DOHH2 (cell line): ENCODE measurements around the gene CLTA.

Source experiments
- H3F3A ChIP-seq: fragments of 200-600 bp; sonication (generic), shearing (Covaris generic); 2 replicates; pipeline ENCODE4 v1.6.0; 2016; ENCODE audit warnings: antibody characterized with exemption, mild to moderate bottlenecking; ENCODE audit not compliant: control insufficient read depth, insufficient read depth
- H3K27ac ChIP-seq: fragments of 200-600 bp; sonication (generic); 2 replicates; pipeline ENCODE4 v1.5.1; 2014; ENCODE audit warnings: low read depth, mild to moderate bottlenecking, low read length, moderate library complexity
- H3K27me3 ChIP-seq: fragments of 200-600 bp; sonication (generic); 2 replicates; pipeline ENCODE4 v1.6.1; 2014; ENCODE audit warnings: mild to moderate bottlenecking, low read length, mixed read lengths; ENCODE audit not compliant: control insufficient read depth
- H3K36me3 ChIP-seq: fragments of 200-600 bp; sonication (generic); 2 replicates; pipeline ENCODE4 v1.6.1; 2014; ENCODE audit warnings: mild to moderate bottlenecking, low read length, moderate library complexity, mixed read lengths; ENCODE audit not compliant: control insufficient read depth
- H3K4me1 ChIP-seq: fragments of 200-600 bp; sonication (generic); 2 replicates; pipeline ENCODE4 v1.6.1; 2014; ENCODE audit warnings: mild to moderate bottlenecking, low read length, mixed read lengths; ENCODE audit not compliant: control insufficient read depth
- H3K4me2 ChIP-seq: fragments of 200-600 bp; sonication (generic); 2 replicates; pipeline ENCODE4 v1.6.0; 2014; ENCODE audit warnings: mild to moderate bottlenecking, low read length, moderate library complexity
- H3K4me3 ChIP-seq: fragments of 200-600 bp; sonication (generic); 2 replicates; pipeline ENCODE4 v1.5.1; 2014; ENCODE audit warnings: mild to moderate bottlenecking, low read length, mixed read lengths
- H3K79me2 ChIP-seq: fragments of 200-600 bp; sonication (generic); 2 replicates; pipeline ENCODE4 v1.6.1; 2014; ENCODE audit warnings: mild to moderate bottlenecking, low read length, mixed read lengths; ENCODE audit not compliant: control insufficient read depth
- H3K9me2 ChIP-seq: fragments of 200-600 bp; sonication (generic); replicated peaks from 2 replicates; pipeline ENCODE4 v1.6.1; 2014; ENCODE audit warnings: mild to moderate bottlenecking, low read length, mixed read lengths; ENCODE audit not compliant: control insufficient read depth
- H3K9me3 ChIP-seq: fragments of 200-600 bp; sonication (generic); 2 replicates; pipeline ENCODE4 v1.6.1; 2014; ENCODE audit warnings: antibody characterized with exemption, low read length, mixed read lengths; ENCODE audit not compliant: control insufficient read depth, insufficient read depth
- H4K20me1 ChIP-seq: fragments of 200-600 bp; sonication (generic); 2 replicates; pipeline ENCODE4 v1.6.0; 2014; ENCODE audit warnings: low read depth, mild to moderate bottlenecking, antibody characterized with exemption, low read length, moderate library complexity; ENCODE audit not compliant: control insufficient read depth, insufficient read depth
- CTCF ChIP-seq: fragments of 200-600 bp; sonication (generic); IDR thresholded peaks from one replicate; pipeline ENCODE4 v1.5.1; 2014; ENCODE audit warnings: antibody characterized with exemption, mild to moderate bottlenecking, low read depth, low read length; ENCODE audit not compliant: poor library complexity, severe bottlenecking
- EZH2phosphoT487 ChIP-seq: fragments of 200-600 bp; sonication (generic); IDR thresholded peaks from 2 replicates; pipeline ENCODE4 v1.6.1; 2017; ENCODE audit warnings: borderline replicate concordance, mild to moderate bottlenecking, antibody characterized with exemption, low read length, moderate library complexity, mixed read lengths

Gene CLTA

GRCh38 chr9:36189976-36190375 is 745 bp upstream of the CLTA start:
- no peaks in the 10 kb centered on the region for H3K27me3 ChIP-seq
- H3K79me2 ChIP-seq = peaks cover 43% of the 10 kb centered on the region
- peak overlapping the region; percentile 94 for H3K4me2 ChIP-seq
- peaks cover 40% of the 10 kb centered on the region for H3K4me1 ChIP-seq
- H4K20me1 ChIP-seq = peaks cover 23% of the 10 kb centered on the region; the same call in 1 of the 2 replicates
- H3F3A ChIP-seq = no peaks in the 10 kb centered on the region
- peak overlapping the region; percentile 84 for H3K4me3 ChIP-seq
- H3K36me3 ChIP-seq = peaks cover 39% of the 10 kb centered on the region
- no peaks in the 10 kb centered on the region for H3K9me3 ChIP-seq
- TF ChIP-seq EZH2phosphoT487 = no peak
- no peak for TF ChIP-seq CTCF
- H3K9me2 ChIP-seq = no peaks in the 10 kb centered on the region
- H3K27ac ChIP-seq = peak overlapping the region; percentile 60; the same call in 1 of the 2 replicates

- Histone ChIP-seq H3K27me3 (no peaks in the 10 kb centered on the region), H3K4me2 (peak overlapping the region; percentile 94), H4K20me1 (peaks cover 23% of the 10 kb centered on the region; the same call in 1 of the 2 replicates), H3F3A (no peaks in the 10 kb centered on the region), H3K9me3 (no peaks in the 10 kb centered on the region), H3K4me1 (peaks cover 40% of the 10 kb centered on the region), H3K36me3 (peaks cover 45% of the 10 kb centered on the region), H3K9me2 (no peaks in the 10 kb centered on the region), H3K79me2 (peaks cover 54% of the 10 kb centered on the region), H3K4me3 (peak overlapping the region; percentile 84), H3K27ac (peak overlapping the region; percentile 60)
- TF ChIP-seq EZH2phosphoT487 (no peak), CTCF (no peak)
Observed at GRCh38 chr9:36191290-36191645, 547 bp downstream of the CLTA start.

- Histone ChIP-seq H4K20me1 (peaks cover 23% of the 10 kb centered on the region; the same call in 1 of the 2 replicates), H3K79me2 (peaks cover 59% of the 10 kb centered on the region), H3K4me2 (peak overlapping the region; percentile 94), H3K27me3 (no peaks in the 10 kb centered on the region), H3K4me1 (peaks cover 40% of the 10 kb centered on the region), H3K27ac (peak overlapping the region; percentile 60), H3K9me2 (no peaks in the 10 kb centered on the region), H3K36me3 (peaks cover 48% of the 10 kb centered on the region), H3K4me3 (peak overlapping the region; percentile 84), H3K9me3 (no peaks in the 10 kb centered on the region), H3F3A (no peaks in the 10 kb centered on the region)
- no peak for TF ChIP-seq EZH2phosphoT487
- TF ChIP-seq CTCF = no peak
Observed at GRCh38 chr9:36191686-36192085, 965 bp downstream of the CLTA start.

GRCh38 chr9:36192196-36192595 is 1.5 kb downstream of the CLTA start:
- peaks cover 64% of the 10 kb centered on the region for H3K79me2 ChIP-seq
- H3K36me3 ChIP-seq = peaks cover 53% of the 10 kb centered on the region
- no peaks in the 10 kb centered on the region for H3F3A ChIP-seq
- H3K4me3 ChIP-seq = peak overlapping the region; percentile 84
- no peaks in the 10 kb centered on the region for H3K27me3 ChIP-seq
- H3K9me3 ChIP-seq = no peaks in the 10 kb centered on the region
- TF ChIP-seq EZH2phosphoT487 = no peak
- no peak for TF ChIP-seq CTCF
- no peak overlapping the region for H3K27ac ChIP-seq
- peaks cover 23% of the 10 kb centered on the region; the same call in 1 of the 2 replicates for H4K20me1 ChIP-seq
- H3K4me1 ChIP-seq = peaks cover 38% of the 10 kb centered on the region
- H3K9me2 ChIP-seq = no peaks in the 10 kb centered on the region
- peak overlapping the region; percentile 94 for H3K4me2 ChIP-seq
